ENCODE results near the gene STX8.

The STX8 gene

DNA sequence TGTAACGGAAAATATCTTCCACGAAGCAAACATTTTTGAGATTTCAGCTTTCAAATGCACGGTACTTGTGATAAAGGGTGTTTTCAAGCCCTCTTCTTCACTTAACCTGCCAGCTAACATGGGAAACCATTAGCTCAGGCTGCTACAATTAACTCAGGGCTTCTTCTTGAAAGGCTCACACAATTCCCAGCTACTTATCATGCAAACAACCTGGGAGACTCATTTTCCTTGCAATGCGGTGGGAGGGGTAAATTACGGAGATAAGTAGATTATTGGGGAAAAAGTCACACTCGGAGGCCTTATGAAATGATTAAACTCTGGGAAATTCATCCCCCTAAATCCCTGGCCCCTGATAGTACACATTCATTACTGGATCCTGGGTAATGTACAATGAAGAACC lies 266.4 kb downstream of the STX8 start:
- TF ChIP-seq, protein P1, sequence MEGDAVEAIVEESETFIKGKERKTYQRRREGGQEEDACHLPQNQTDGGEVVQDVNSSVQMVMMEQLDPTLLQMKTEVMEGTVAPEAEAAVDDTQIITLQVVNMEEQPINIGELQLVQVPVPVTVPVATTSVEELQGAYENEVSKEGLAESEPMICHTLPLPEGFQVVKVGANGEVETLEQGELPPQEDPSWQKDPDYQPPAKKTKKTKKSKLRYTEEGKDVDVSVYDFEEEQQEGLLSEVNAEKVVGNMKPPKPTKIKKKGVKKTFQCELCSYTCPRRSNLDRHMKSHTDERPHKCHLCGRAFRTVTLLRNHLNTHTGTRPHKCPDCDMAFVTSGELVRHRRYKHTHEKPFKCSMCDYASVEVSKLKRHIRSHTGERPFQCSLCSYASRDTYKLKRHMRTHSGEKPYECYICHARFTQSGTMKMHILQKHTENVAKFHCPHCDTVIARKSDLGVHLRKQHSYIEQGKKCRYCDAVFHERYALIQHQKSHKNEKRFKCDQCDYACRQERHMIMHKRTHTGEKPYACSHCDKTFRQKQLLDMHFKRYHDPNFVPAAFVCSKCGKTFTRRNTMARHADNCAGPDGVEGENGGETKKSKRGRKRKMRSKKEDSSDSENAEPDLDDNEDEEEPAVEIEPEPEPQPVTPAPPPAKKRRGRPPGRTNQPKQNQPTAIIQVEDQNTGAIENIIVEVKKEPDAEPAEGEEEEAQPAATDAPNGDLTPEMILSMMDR (conservative IDR thresholded peaks at IDR 0.05; ENCODE audit: low read depth, low read length) = no peak
- no peak overlapping the region for H3K4me3 ChIP-seq (ENCODE audit: low read length)
- DNase-seq (ENCODE audit: low read depth) = peak; percentile 25

DNA sequence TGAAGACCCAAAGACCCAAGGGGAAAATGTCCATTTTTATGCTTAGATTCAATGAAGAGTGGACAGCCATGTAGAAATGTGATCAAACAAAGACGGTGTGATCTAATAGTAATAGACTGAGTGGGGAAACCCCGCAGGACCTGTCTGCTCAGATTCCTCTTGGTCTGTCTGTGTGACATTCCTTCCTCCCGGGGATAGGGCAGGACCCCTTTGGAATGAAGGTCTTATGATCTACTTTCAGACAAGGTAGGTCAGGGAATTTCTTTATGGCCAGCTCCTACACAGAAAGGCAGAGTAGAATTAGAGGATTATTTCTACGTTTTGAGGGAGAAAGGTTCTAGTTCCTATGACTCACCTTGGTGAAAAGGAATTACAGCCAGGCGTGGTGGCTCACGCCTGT lies 267.6 kb downstream of the STX8 start:
- TF ChIP-seq, protein P1 (conservative IDR thresholded peaks at IDR 0.05; ENCODE audit: low read depth, low read length) = no peak
- H3K4me3 ChIP-seq (ENCODE audit: low read length) = no peak overlapping the region
- no peak for DNase-seq (ENCODE audit: low read depth)

DNA sequence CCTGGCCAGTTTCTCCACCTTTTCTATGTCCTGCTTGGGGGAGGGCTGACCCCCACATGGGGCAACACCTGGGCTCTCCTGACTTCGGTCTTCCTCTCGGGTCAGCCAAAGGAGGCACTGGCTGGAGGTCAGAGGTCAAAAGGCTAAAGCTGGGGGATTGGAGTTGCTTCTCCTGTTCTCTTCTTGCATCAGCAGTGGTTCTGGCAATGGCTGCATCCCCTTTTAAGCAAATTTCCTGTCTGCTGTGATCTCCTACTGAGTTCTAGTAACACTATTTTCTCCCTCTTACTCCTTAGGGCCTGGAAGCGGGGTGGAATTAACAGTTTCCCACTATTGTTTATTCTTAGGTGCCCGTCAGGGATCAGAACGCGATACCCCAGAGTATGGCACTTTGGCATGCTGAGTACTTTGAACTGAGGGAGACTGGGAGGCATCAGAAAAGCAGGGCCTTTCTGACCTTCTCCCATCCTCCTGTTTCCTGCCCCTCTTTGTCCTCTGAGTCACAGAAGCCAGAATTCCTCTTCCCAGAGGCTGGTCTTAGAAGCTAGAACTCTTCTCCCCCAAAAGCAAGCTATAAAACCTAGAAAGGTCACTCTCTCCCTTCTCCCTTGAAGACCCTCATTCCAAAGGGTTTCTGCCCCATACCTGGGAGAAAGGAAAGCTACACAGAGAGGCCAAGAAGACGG lies 268.2 kb downstream of the STX8 start:
- H3K4me3 ChIP-seq (ENCODE audit: low read length) = no peak overlapping the region
- DNase-seq (ENCODE audit: low read depth) = no peak
- TF ChIP-seq, protein P1 (conservative IDR thresholded peaks at IDR 0.05; ENCODE audit: low read depth, low read length) = no peak

DNA sequence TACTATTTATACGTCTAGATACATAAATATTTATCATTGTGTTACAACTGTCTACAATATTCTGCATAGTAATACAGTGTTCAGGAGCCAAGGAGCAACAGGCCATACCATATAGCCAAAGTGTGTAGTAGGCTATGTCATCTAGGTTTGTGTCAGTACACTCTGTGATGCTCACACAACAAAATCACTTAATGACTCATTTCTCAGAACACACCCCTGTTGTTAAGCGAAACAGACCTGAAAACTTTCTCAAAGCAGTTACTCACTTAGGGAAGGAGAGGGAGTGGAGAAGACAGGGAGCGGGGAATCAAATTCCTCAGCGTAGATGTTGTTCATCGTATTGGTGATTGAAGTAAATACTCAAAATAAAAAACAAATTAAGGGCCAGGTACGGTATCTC lies 269.5 kb downstream of the STX8 start:
- H3K4me3 ChIP-seq (ENCODE audit: low read length) = no peak overlapping the region
- TF ChIP-seq, protein P1 (conservative IDR thresholded peaks at IDR 0.05; ENCODE audit: low read depth, low read length) = no peak
- no peak for DNase-seq (ENCODE audit: low read depth)

DNA sequence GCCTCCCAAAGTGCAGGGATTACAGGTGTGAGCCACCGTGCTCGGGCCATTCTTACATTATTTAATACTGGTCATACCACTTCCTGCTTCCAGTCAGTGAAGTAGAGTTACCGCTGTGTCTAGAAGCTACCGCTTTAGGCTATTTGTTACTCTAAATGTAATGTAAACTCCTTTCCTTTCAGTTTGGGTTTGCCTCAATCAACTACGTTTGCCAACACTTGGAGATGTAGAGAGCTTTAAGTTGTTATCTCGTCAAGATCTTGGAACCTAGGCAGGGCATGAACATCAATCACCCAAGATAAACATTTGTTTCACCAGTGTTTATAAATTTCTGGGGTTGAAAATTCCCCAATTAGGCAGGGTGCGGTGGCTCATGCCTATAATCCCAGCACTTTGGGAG lies 275.9 kb downstream of the STX8 start:
- DNase-seq (ENCODE audit: low read depth) = no peak
- H3K4me3 ChIP-seq (ENCODE audit: low read length) = no peak overlapping the region
- TF ChIP-seq, protein P1 (conservative IDR thresholded peaks at IDR 0.05; ENCODE audit: low read depth, low read length) = no peak

DNA sequence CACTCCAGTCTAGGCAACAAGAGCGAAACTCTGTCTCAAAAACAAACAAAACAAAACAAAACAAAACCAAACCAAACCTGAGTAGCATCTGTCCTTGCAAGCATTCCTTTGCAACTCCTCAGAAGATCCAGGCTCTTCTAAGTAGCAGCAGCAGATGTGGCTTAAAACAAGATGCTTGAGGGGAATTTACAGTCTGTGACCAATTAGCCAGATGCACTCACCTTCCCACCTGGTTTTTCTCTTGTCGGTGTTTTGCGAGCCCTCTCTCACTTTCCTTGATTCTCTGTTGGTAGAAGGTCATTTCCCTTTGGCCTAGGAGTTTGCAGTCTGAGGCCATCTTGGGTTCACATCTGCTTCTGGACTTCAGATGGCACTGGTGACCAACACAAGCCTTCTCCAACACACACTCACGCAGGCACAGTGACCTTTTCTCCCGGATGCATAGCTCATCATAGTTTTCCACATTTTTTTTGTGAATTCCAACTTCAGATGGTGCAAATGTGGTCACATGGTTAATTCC lies 276.8 kb downstream of the STX8 start:
- TF ChIP-seq, protein P1 (conservative IDR thresholded peaks at IDR 0.05; ENCODE audit: low read depth, low read length) = no peak
- H3K4me3 ChIP-seq (ENCODE audit: low read length) = no peak overlapping the region
- no peak for DNase-seq (ENCODE audit: low read depth)

DNA sequence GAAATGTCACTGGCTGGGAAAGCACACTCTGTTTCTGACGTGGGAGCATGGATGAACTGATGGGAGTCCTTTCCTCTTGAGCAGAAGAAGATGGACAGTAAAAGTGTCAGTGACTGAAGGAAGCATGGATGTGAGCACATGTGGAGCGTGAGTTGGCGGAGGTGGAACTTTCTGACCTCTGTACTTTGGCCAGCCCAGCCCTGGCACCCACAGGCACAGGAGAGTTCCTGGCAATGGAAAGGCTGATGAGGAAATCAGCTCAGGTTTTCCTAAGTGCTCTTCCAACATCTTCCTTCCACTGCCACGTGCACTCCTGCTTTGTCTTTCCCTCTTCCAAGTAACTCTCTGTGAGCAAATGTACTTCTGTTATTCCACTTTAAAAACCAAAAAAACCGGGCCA lies 277.5 kb downstream of the STX8 start:
- TF ChIP-seq, protein P1 (conservative IDR thresholded peaks at IDR 0.05; ENCODE audit: low read depth, low read length) = no peak
- no peak overlapping the region for H3K4me3 ChIP-seq (ENCODE audit: low read length)
- DNase-seq (ENCODE audit: low read depth) = no peak
